K562 (cell line): ENCODE measurements around the gene SSR4. TPM values are rescaled to one million over a fixed set of nuclear protein-coding genes. Genes with fewer than 3 reads are reported as not detected.
A peak's percentile ranks its signal among the peaks of the same experiment; 100 is the strongest.

Source experiments
- ATAC-seq: fragments of 200-7000 bp; cut with Tn5 transposase; 3 replicates; pipeline ENCODE4 v1.9.1; 2020; ENCODE audit warnings: moderate library complexity
- Bru-seq: library from RNA; stranded (reverse); fragments of 400-500 nt; gene quantifications from one replicate; lab custom pipeline; 2021; lab: Mats Ljungman, UMichigan
- BruChase-seq, 2 experiments: library from RNA; stranded (reverse); fragments of 400-500 nt; gene quantifications; one replicate each; lab custom pipeline; 2021; lab: Mats Ljungman, UMichigan
- BruUV-seq: library from RNA; stranded (reverse); fragments of 400-500 nt; replicated peaks from 2 replicates; lab custom pipeline; 2021; lab: Mats Ljungman, UMichigan
- CTCF ChIA-PET: fragments of 300-600 bp; formaldehyde crosslinking; extraction: SDS; loops from one replicate; lab custom pipeline; 2021; ENCODE audit warnings: low intra/inter-chr PET ratio; lab: Yijun Ruan, JAX
- POLR2A ChIA-PET: fragments of 300-600, 350-650 bp; sonication (Branson Sonifier 250); formaldehyde crosslinking; extraction: SDS; loops from one replicate; lab custom pipeline; 2021; ENCODE audit warnings: antibody characterized with exemption, inconsistent platforms; lab: Yijun Ruan, JAX
- DNase-seq, 4 experiments: peaks; one replicate each; pipeline versions ENCODE4 v3.0.0 to v3.0.0-alpha.2; 2011 to 2018; ENCODE audit warnings: low spot score in 3 of 4, mixed read lengths in 3 of 4; ENCODE audit errors: extremely low read depth in 1 of 4
- FAIRE-seq: peaks from 2 replicates; lab custom pipeline; 2011; peaks lifted over from hg19 to GRCh38; lab: Jason Lieb, UNC
- H2AFZ ChIP-seq: 2 replicates; pipeline ENCODE4 v1.6.0; 2011; ENCODE audit warnings: low read depth, low read length, control low read depth, inconsistent platforms
- H3K27ac ChIP-seq: fragments of 200-600 bp; 3 replicates; pipeline ENCODE4 v1.8.0; 2011; ENCODE audit warnings: low read depth, mild to moderate bottlenecking, control low read depth, inconsistent platforms, low read length, moderate library complexity, mixed read lengths; ENCODE audit errors: extremely low read depth
- H3K27me3 ChIP-seq, 2 experiments: fragments of 300-600 bp in 1 of 2; 2 replicates in 1 of 2; 3 replicates in 1 of 2; pipeline versions ENCODE4 v1.6.0 to v1.8.0; 2011; ENCODE audit warnings: inconsistent platforms in 2 of 2, low read length in 2 of 2, mild to moderate bottlenecking in 1 of 2, mixed read lengths in 1 of 2, moderate library complexity in 1 of 2; ENCODE audit not compliant: control insufficient read depth in 2 of 2, insufficient read depth in 2 of 2
- H3K36me3 ChIP-seq: fragments of 300-600 bp; 3 replicates; pipeline ENCODE4 v1.8.0; 2011; ENCODE audit warnings: mild to moderate bottlenecking, low read length, inconsistent platforms; ENCODE audit not compliant: control insufficient read depth, insufficient read depth
- H3K4me1 ChIP-seq, 2 experiments: fragments of 200-600 bp in 1 of 2; replicated peaks in 1 of 2; 2 replicates in 1 of 2; 3 replicates in 1 of 2; pipeline versions ENCODE4 v1.5.1 to v1.8.0; 2011; ENCODE audit warnings: inconsistent platforms in 2 of 2, low read length in 2 of 2, mild to moderate bottlenecking in 1 of 2, mixed read lengths in 1 of 2, moderate library complexity in 1 of 2; ENCODE audit not compliant: control insufficient read depth in 2 of 2, insufficient read depth in 2 of 2
- H3K4me2 ChIP-seq: 2 replicates; pipeline ENCODE4 v1.6.1; 2011; ENCODE audit warnings: low read length, control low read depth, inconsistent platforms, mixed read lengths; ENCODE audit not compliant: insufficient read depth
- H3K4me3 ChIP-seq: fragments of 200-600 bp; sonication (generic), shearing (Covaris generic); 2 replicates; pipeline ENCODE4 v1.5.1; 2016; ENCODE audit warnings: control low read depth, inconsistent platforms
- H3K79me2 ChIP-seq: fragments of 200-600 bp; 3 replicates; pipeline ENCODE4 v1.8.0; 2011; ENCODE audit warnings: low read length, inconsistent platforms; ENCODE audit not compliant: control insufficient read depth, insufficient read depth
- H3K9ac ChIP-seq, 2 experiments: 2 replicates each; pipeline versions ENCODE4 v1.6.0 to v1.6.1; 2011; ENCODE audit warnings: low read depth in 2 of 2, low read length in 2 of 2, control low read depth in 1 of 2, inconsistent platforms in 1 of 2, mild to moderate bottlenecking in 1 of 2, mixed read lengths in 1 of 2; ENCODE audit not compliant: insufficient read depth in 1 of 2
- H3K9me1 ChIP-seq: one replicate; pipeline ENCODE4 v1.6.0; 2011; ENCODE audit warnings: inconsistent platforms, mild to moderate bottlenecking, low read length, moderate library complexity; ENCODE audit not compliant: control insufficient read depth, insufficient read depth
- H3K9me3 ChIP-seq: replicated peaks from 2 replicates; pipeline ENCODE4 v1.5.1; 2011; ENCODE audit warnings: low read depth, low read length, inconsistent platforms; ENCODE audit not compliant: control insufficient read depth, insufficient read depth
- H4K20me1 ChIP-seq: replicated peaks from 2 replicates; pipeline ENCODE4 v1.6.1; 2011; ENCODE audit warnings: low read length, inconsistent platforms, mixed read lengths; ENCODE audit not compliant: control insufficient read depth, insufficient read depth
- BCLAF1 ChIP-seq, 2 experiments: fragments of 450-650 bp in 1 of 2; IDR thresholded peaks; 2 replicates each; pipeline ENCODE4 v1.6.1; 2011 to 2017; ENCODE audit warnings: low read depth in 2 of 2, antibody characterized with exemption in 1 of 2, borderline replicate concordance in 1 of 2, low read length in 1 of 2, mild to moderate bottlenecking in 1 of 2, mixed read lengths in 1 of 2; ENCODE audit not compliant: control insufficient read depth in 1 of 2
- HMG20A ChIP-seq: fragments of 450-650 bp; formaldehyde crosslinking; conservative IDR thresholded peaks from 2 replicates; pipeline ENCODE4 v1.4.0; 2020; ENCODE audit warnings: mild to moderate bottlenecking, mixed read lengths
- NFATC3 ChIP-seq: fragments of 450-650 bp; IDR thresholded peaks from 2 replicates; pipeline ENCODE4 v1.6.1; 2017; ENCODE audit warnings: mild to moderate bottlenecking
- NR2C2 ChIP-seq, 2 experiments: fragments of 200-800 bp in 1 of 2; sonication (Bioruptor generic) in 1 of 2; sonication (generic) in 1 of 2; formaldehyde crosslinking in 1 of 2; IDR thresholded peaks; 2 replicates each; pipeline versions ENCODE4 v1.6.1 to v1.8.0; 2016 to 2022; ENCODE audit warnings: mild to moderate bottlenecking in 1 of 2, missing compliant biosample characterization in 1 of 2, missing genetic modification characterization in 1 of 2, missing genetic modification reagents in 1 of 2
- POLR2AphosphoS5 ChIP-seq: IDR thresholded peaks from 2 replicates; pipeline ENCODE4 v1.6.1; 2011; ENCODE audit warnings: mild to moderate bottlenecking, low read depth, low read length, moderate library complexity; ENCODE audit not compliant: control insufficient read depth, insufficient read depth
- RFX5 ChIP-seq: IDR thresholded peaks from 2 replicates; pipeline ENCODE4 v1.6.1; 2011; ENCODE audit warnings: low read depth, mild to moderate bottlenecking, improper control_type of control experiment, low read length
- SNIP1 ChIP-seq: fragments of 450-650 bp; IDR thresholded peaks from 2 replicates; pipeline ENCODE4 v1.7.1; 2017; ENCODE audit warnings: low read depth, mild to moderate bottlenecking
- ZNF764 ChIP-seq: fragments of 250-450 bp; sonication (Bioruptor Pico); IDR thresholded peaks from 2 replicates; pipeline ENCODE4 v1.4.0; 2020; ENCODE audit warnings: low read depth, mild to moderate bottlenecking, moderate library complexity
- WGBS: fragments of 100-300 bp; shearing (Covaris generic); methylation state at CpG from one replicate; pipeline ENCODE4 v1.1.6; 2016; ENCODE audit warnings: low coverage, mixed read lengths; ENCODE audit not compliant: insufficient coverage; ENCODE audit errors: missing lambda C conversion rate; 5-methylcytosine and 5-hydroxymethylcytosine counted together
- in situ Hi-C: fragments of 300-500 bp; cut with MboI; formaldehyde crosslinking; loops from 4 replicates; pipeline ENCODE4 v1.15.0; 2018; ENCODE audit warnings: inconsistent platforms, mixed read lengths
- intact Hi-C: fragments of 100-400 bp; cut with micrococcal nuclease; formaldehyde crosslinking; loops from 2 replicates; pipeline ENCODE4 v1.14.2; 2022
- long read RNA-seq, 3 experiments: library from polyadenylated mRNA in 2 of 3; library from RNA in 1 of 3; unstranded in 2 of 3; stranded (forward) in 1 of 3; transcript quantifications; one replicate each; pipeline ENCODE4 v2.0.0, GENCODE V29; 2019 to 2022
- polyA minus RNA-seq, 3 experiments: library from RNA; depleted of rRNA, polyadenylated mRNA; stranded (reverse); fragments of >200 nt; gene quantifications; 2 replicates each; pipeline ENCODE4 v1.2.3, GENCODE V29; 2011
- polyA plus RNA-seq, 8 experiments: library from polyadenylated mRNA; depleted of rRNA in 4 of 8; stranded (reverse) in 5 of 8; unstranded in 3 of 8; fragments of >200 nt; fragmentation: Nextera tagmentation in 2 of 8; fragmentation: Illumina TruSeq in 1 of 8; extraction: Ambion mirVana in 2 of 8; extraction: Trizol in 1 of 8; gene quantifications; 2 replicates each; pipeline versions ENCODE4 v1.2.1 to v1.2.3, GENCODE V29; 2011 to 2014; ENCODE audit warnings: inconsistent platforms in 1 of 8, missing spikeins in 1 of 8
- total RNA-seq, 7 experiments: library from RNA; depleted of rRNA in 6 of 7; stranded (reverse); fragments of >200 nt in 6 of 7; fragmentation: Illumina TruSeq in 2 of 7; extraction: Trizol in 2 of 7; gene quantifications; 2 replicates each; pipeline versions ENCODE4 v1.2.1 to v1.2.3, GENCODE V29; 2011 to 2021; ENCODE audit warnings: low replicate concordance in 1 of 7

The SSR4 gene
- total RNA-seq (2011; cell fraction: chromatin; rRNA removed; ENCODE audit: low replicate concordance), result 87.7 and 259 TPM in 2 replicates
- total RNA-seq (2011; cell fraction: nucleolus; rRNA removed), result 611 and 654 TPM in 2 replicates
- 313 and 394 TPM in 2 replicates for total RNA-seq (2011; cell fraction: nucleoplasm; rRNA removed)
- total RNA-seq (2014; rRNA removed) (222 and 275 TPM in 2 replicates), total RNA-seq (2014; rRNA removed; fragmentation: Illumina TruSeq; extraction: Trizol) (120 and 146 TPM in 2 replicates), total RNA-seq (2015; rRNA removed; fragmentation: Illumina TruSeq; extraction: Trizol) (299 and 311 TPM in 2 replicates), total RNA-seq (2021) (272 and 275 TPM in 2 replicates), polyA plus RNA-seq (2011; rRNA removed) (255 and 290 TPM in 2 replicates), polyA plus RNA-seq (2014; fragmentation: Illumina TruSeq; extraction: Trizol) (196 and 294 TPM in 2 replicates), polyA plus RNA-seq (2014; fragmentation: Nextera tagmentation; extraction: Ambion mirVana) (100 to 1,000 TPM; 469 to 492 TPM), polyA plus RNA-seq (2014; rRNA removed) (344 and 405 TPM in 2 replicates), polyA minus RNA-seq (2011; rRNA and poly(A)+ RNA removed) (132 and 170 TPM in 2 replicates), Bru-seq, nascent RNA (percentile 86 among the genes with signal in this experiment), BruChase-seq, experiment 1, labeled RNA remaining after a 2-hour chase (percentile 72 among the genes with signal in this experiment), BruChase-seq, experiment 2, labeled RNA remaining after a 6-hour chase (percentile 72 among the genes with signal in this experiment)
- 616 and 1,308 TPM in 2 replicates for polyA plus RNA-seq (2011; cell fraction: cytosol; rRNA removed)
- 189 and 214 TPM in 2 replicates for polyA plus RNA-seq (2011; cell fraction: nucleus; rRNA removed)
- polyA plus RNA-seq (2012), result 287 and 544 TPM in 2 replicates
- 261 and 339 TPM in 2 replicates for polyA minus RNA-seq (2011; cell fraction: cytosol; rRNA and poly(A)+ RNA removed)
- 48.7 and 66.4 TPM in 2 replicates for polyA minus RNA-seq (2011; cell fraction: nucleus; rRNA and poly(A)+ RNA removed)
- long read RNA-seq, experiment 1, transcript SSR4-202 (5 exons, 526 nt), result minor isoform, 6 of 374 reads
- long read RNA-seq, experiment 1, transcript SSR4-210 (5 exons, 701 nt), result minor isoform, 8 of 374 reads
- long read RNA-seq, experiment 1, transcript SSR4-203 (6 exons, 643 nt), result major isoform, 227 of 374 reads
- long read RNA-seq, experiment 1, partial matches to known transcripts, result 123 of 374 reads
- long read RNA-seq, experiment 1, other reads (novel, unspliced or antisense), result 6 of 374 reads
- long read RNA-seq, experiment 2, transcript SSR4-203 (6 exons, 643 nt), result major isoform, 311 of 346 reads
- long read RNA-seq, experiment 2, transcript SSR4-210 (5 exons, 701 nt), result minor isoform, 5 of 346 reads
- long read RNA-seq, experiment 2, partial matches to known transcripts, result 7 of 346 reads
- long read RNA-seq, experiment 2, other reads (novel, unspliced or antisense), result 18 of 346 reads
- long read RNA-seq, experiment 3, transcript SSR4-203 (6 exons, 643 nt), result major isoform, 267 of 278 reads
- long read RNA-seq, experiment 3, partial matches to known transcripts, result 1 of 278 reads
- long read RNA-seq, experiment 3, other reads (novel, unspliced or antisense), result 3 of 278 reads

GRCh38 chrX:153794018-153794896 is at the start of gene SSR4, which contains the start of gene IDH3G:
Gene SSR4 (plus strand): TSS chrX:153794668. CDS start chrX:153794688, 20 bp downstream.
Gene IDH3G (minus strand): TSS chrX:153794375. CDS start chrX:153794326, 49 bp downstream.
- no peaks in the 10 kb centered on the region for H3K9me3 ChIP-seq
- WGBS, result under 1% methylated on average over 49 of the region's 92 CpGs
- H3K4me1 ChIP-seq, result peaks cover 33 to 73% of the 10 kb centered on the region in 2 experiments
- ChIA-PET CTCF (no interaction called here), POLR2A (interaction anchor here (0.6 to 1.5 kb wide), 14 partner anchors 10 to 352 kb away, joined by 3 to 5 read pairs (median 3); partner anchors contain the start of gene ARHGAP4)
- peaks cover 61% of the 10 kb centered on the region for H3K79me2 ChIP-seq
- BruUV-seq, result no TSS peak
- in situ Hi-C loops, result no loop called here
- peak within 1 kb of the TSS; percentile 90 for H3K4me2 ChIP-seq
- peak within 1 kb of the TSS; percentile 96 for H3K27ac ChIP-seq
- H3K36me3 ChIP-seq, result peaks cover 67% of the 10 kb centered on the region; the same call in 2 of the 3 replicates
- peak; percentile 92 for ATAC-seq
- H4K20me1 ChIP-seq, result no peaks in the 10 kb centered on the region; the same call in 1 of the 2 replicates
- no peaks in the 10 kb centered on the region for H3K27me3 ChIP-seq
- peak; percentile 98 for FAIRE-seq
- DNase-seq, result peak; percentile 95 to 98 (median 96)
- no peaks in the 10 kb centered on the region for H3K9me1 ChIP-seq
- peak within 1 kb of the TSS; percentile 98 for H2AFZ ChIP-seq
- peak within 1 kb of the TSS; percentile 93 to 100 for H3K9ac ChIP-seq
- intact Hi-C loops, result loop anchor here (2.0 kb wide), 1 partner anchor 29 kb away; the partner anchor contains the start of gene PLXNB3
- H3K4me3 ChIP-seq, result peak within 1 kb of the TSS; percentile 78
- TF ChIP-seq SNIP1 (no peak), NR2C2 (CRISPR knock-in tag; IDR thresholded peaks at IDR 0.05) (peak; percentile 42; the same call in 1 of the 2 replicates), NR2C2 (tag; IDR thresholded peaks at IDR 0.05) (no peak), POLR2AphosphoS5 (peak; percentile 40), BCLAF1 (IDR thresholded peaks at IDR 0.05; ENCODE audit: borderline replicate concordance in 1 of 2, control insufficient read depth in 1 of 2, low read depth in 2 of 2, low read length in 1 of 2) (no peak), NFATC3 (no peak), ZNF764 (no peak), RFX5 (no peak), HMG20A (CRISPR knock-in tag) (no peak)
